ENCODE measurements around the gene RSBN1. TPM values are rescaled to one million over a fixed set of nuclear protein-coding genes. Genes with fewer than 3 reads are reported as not detected.
A peak's percentile ranks its signal among the peaks of the same experiment; 100 is the strongest.

The RSBN1 gene
- total and polyA plus RNA-seq, 9 of the 15 experiments (the other 6 are each of a cell fraction or from before 2014, with no cell fraction given), result 4.5 to 24.3 (median 13.0) TPM

- TF ChIP-seq ZBTB40 (IDR thresholded peaks at IDR 0.05), result no peak
- TF ChIP-seq ZBTB40 (CRISPR knock-in tag; IDR thresholded peaks at IDR 0.05), result no peak
- TF ChIP-seq HDAC1 (IDR thresholded peaks at IDR 0.05), result peak in 1 of 2 experiments; percentile 69; a peak in 2 of 4 replicates
- TF ChIP-seq ASH1L (IDR thresholded peaks at IDR 0.05; ENCODE audit: borderline replicate concordance, low read depth, partially characterized antibody), result no peak
- no peak for TF ChIP-seq MCM3 (IDR thresholded peaks at IDR 0.05)
- no peak for TF ChIP-seq CEBPB (tag; IDR thresholded peaks at IDR 0.05)
- no peak for TF ChIP-seq PPARD (CRISPR knock-in tag; IDR thresholded peaks at IDR 0.05)
- TF ChIP-seq ZNF134 (CRISPR knock-in tag; conservative IDR thresholded peaks at IDR 0.05), result no peak
- TF ChIP-seq STAT5B (CRISPR knock-in tag; IDR thresholded peaks at IDR 0.05), result no peak
- no peak for TF ChIP-seq TAF9B (IDR thresholded peaks at IDR 0.05; ENCODE audit: partially characterized antibody)
- no peak for TF ChIP-seq GABPB1 (CRISPR knock-in tag; IDR thresholded peaks at IDR 0.05)
- no peak for TF ChIP-seq ZNF699 (CRISPR knock-in tag; IDR thresholded peaks at IDR 0.05; ENCODE audit: insufficient replicate concordance)
- no peak for TF ChIP-seq NFXL1 (CRISPR knock-in tag; IDR thresholded peaks at IDR 0.05)
- 0 out of 2 replicates have a peak, but pooled peaks have one; percentile 47 for TF ChIP-seq KDM2B (CRISPR knock-in tag; IDR thresholded peaks at IDR 0.05)
- TF ChIP-seq VEZF1 (CRISPR knock-in tag; IDR thresholded peaks at IDR 0.05), result peak; percentile 77
- 0 out of 4 replicates have a peak, but pooled peaks of 1 of the 2 experiments have one; percentile 20 for TF ChIP-seq ARNT (IDR thresholded peaks at IDR 0.05)
- TF ChIP-seq E2F6 (IDR thresholded peaks at IDR 0.05; ENCODE audit: borderline replicate concordance in 1 of 2, extremely low read depth in 1 of 2, insufficient read depth in 1 of 2, insufficient read length in 1 of 2, low read depth in 1 of 2, low read length in 1 of 2, poor library complexity in 1 of 2, severe bottlenecking in 1 of 2), result peak in 1 of 2 experiments; percentile 46
Measured at GRCh38 chr1:113758631-113759332, 53.5 kb downstream of the RSBN1 start (continued).
